ENCODE data around the gene AMBRA1. TPM values are rescaled to one million over a fixed set of nuclear protein-coding genes. Genes with fewer than 3 reads are reported as not detected.

Gene AMBRA1
- total RNA-seq, 4 donors from 2014 or later, result 43.4 to 48.9 (median 46.3) TPM

- H3K4me1 ChIP-seq, result peaks cover 23 to 37% (median 27%) of the 10 kb centered on the region in 4 donors
- peak overlapping the region; percentile 27 to 80 (median 69) for H3K27ac ChIP-seq
- no peaks in the 10 kb centered on the region for H3K9me3 ChIP-seq
- H3K36me3 ChIP-seq, result no peaks in the 10 kb centered on the region
- TF ChIP-seq POLR2A (IDR thresholded peaks at IDR 0.05), result no peak
- no peak for TF ChIP-seq CTCF (IDR thresholded peaks at IDR 0.05)
- TF ChIP-seq EP300 (IDR thresholded peaks at IDR 0.05; ENCODE audit: low read depth), result no peak
- no peak for TF ChIP-seq POLR2AphosphoS5 (IDR thresholded peaks at IDR 0.05)
- 94% methylated on average over 17 of the region's 21 CpGs; no CpG with 5 or more reads in 1 of the 2 donors for WGBS, 2 donors (ENCODE audit: low coverage in 1 of 2)
- no peak for DNase-seq
- no peaks in the 10 kb centered on the region for H3K27me3 ChIP-seq
- in situ Hi-C loops (cut with MboI; ENCODE audit: low pct_ligation_motif_present in 1 of 4, low pct_unique_long_range_greater_than_20kb in 1 of 4, low sequenced_read_pairs in 3 of 4), result no loop called here
- no peak overlapping the region for H3K4me3 ChIP-seq
- intact Hi-C loops (cut with DNase I; ENCODE audit: low total_unique reads), result no loop called here
Observed at GRCh38 chr11:46363455-46364005, 230.3 kb downstream of the AMBRA1 start.

GRCh38 chr11:46363031-46363407 is 230.8 kb downstream of the AMBRA1 start:
- H3K36me3 ChIP-seq, result no peaks in the 10 kb centered on the region

GRCh38 chr11:46362156-46363030 is 231.4 kb downstream of the AMBRA1 start:
- in situ Hi-C loops (cut with MboI; ENCODE audit: low pct_ligation_motif_present in 1 of 4, low pct_unique_long_range_greater_than_20kb in 1 of 4, low sequenced_read_pairs in 3 of 4), result no loop called here
- H3K4me1 ChIP-seq, result peaks cover 22 to 41% (median 26%) of the 10 kb centered on the region in 4 donors

More at GRCh38 chr11:46363031-46363407, 230.8 kb downstream of the AMBRA1 start:
- Histone ChIP-seq H3K9me3 (no peaks in the 10 kb centered on the region), H3K27ac (peak overlapping the region; percentile 67 to 80 (median 74)), H3K4me1 (peaks cover 23 to 37% (median 27%) of the 10 kb centered on the region in 4 donors), H3K4me3 (no peak overlapping the region), H3K27me3 (no peaks in the 10 kb centered on the region)
- TF ChIP-seq POLR2A (IDR thresholded peaks at IDR 0.05) (no peak), EP300 (IDR thresholded peaks at IDR 0.05; ENCODE audit: low read depth) (no peak), POLR2AphosphoS5 (IDR thresholded peaks at IDR 0.05) (no peak), CTCF (IDR thresholded peaks at IDR 0.05) (no peak)
- in situ Hi-C loops (cut with MboI; ENCODE audit: low pct_ligation_motif_present in 1 of 4, low pct_unique_long_range_greater_than_20kb in 1 of 4, low sequenced_read_pairs in 3 of 4) (no loop called here), intact Hi-C loops (cut with DNase I; ENCODE audit: low total_unique reads) (no loop called here)
- 76% methylated on average over 9 of the region's 9 CpGs; no CpG with 5 or more reads in 1 of the 2 donors for WGBS, 2 donors (ENCODE audit: low coverage in 1 of 2)
- DNase-seq, result no peak

More at GRCh38 chr11:46362156-46363030, 231.4 kb downstream of the AMBRA1 start:
- WGBS, 2 donors (ENCODE audit: low coverage in 1 of 2), result 83% methylated on average over 15 of the region's 20 CpGs; no CpG with 5 or more reads in 1 of the 2 donors
- Histone ChIP-seq H3K36me3 (no peaks in the 10 kb centered on the region), H3K27ac (peak overlapping the region; percentile 67 to 80 (median 74)), H3K4me3 (peak overlapping the region in 3 of 4 donors; percentile 9 to 40 (median 24)), H3K27me3 (no peaks in the 10 kb centered on the region), H3K9me3 (no peaks in the 10 kb centered on the region)
- intact Hi-C loops (cut with DNase I; ENCODE audit: low total_unique reads), result no loop called here
- TF ChIP-seq EP300 (IDR thresholded peaks at IDR 0.05; ENCODE audit: low read depth), result no peak
- no peak for TF ChIP-seq POLR2A (IDR thresholded peaks at IDR 0.05)
- no peak for TF ChIP-seq POLR2AphosphoS5 (IDR thresholded peaks at IDR 0.05)
- no peak for TF ChIP-seq CTCF (IDR thresholded peaks at IDR 0.05)
- no peak for DNase-seq

All from transverse colon (tissue), 4 donors.